ENCODE results near the gene RICTOR.

Gene RICTOR

GRCh38 chr5:39108987-39109386 lies 34.8 kb upstream of the RICTOR start:
- no peak for DNase-seq (ENCODE audit: low read depth)
- TF ChIP-seq CTCF (IDR thresholded peaks at IDR 0.05; ENCODE audit: control insufficient read depth, extremely low read depth, insufficient read depth), result no peak
- no peak overlapping the region for H3K4me3 ChIP-seq (ENCODE audit: low read depth, low read length)

- H3K4me3 ChIP-seq (ENCODE audit: low read depth, low read length), result no peak overlapping the region
- no peak for TF ChIP-seq CTCF (IDR thresholded peaks at IDR 0.05; ENCODE audit: control insufficient read depth, extremely low read depth, insufficient read depth)
- no peak for DNase-seq (ENCODE audit: low read depth)
These were observed 33.2 kb upstream of the RICTOR start for GRCh38 chr5:39107350-39107749.

- no peak overlapping the region for H3K4me3 ChIP-seq (ENCODE audit: low read depth, low read length)
- TF ChIP-seq CTCF (IDR thresholded peaks at IDR 0.05; ENCODE audit: control insufficient read depth, extremely low read depth, insufficient read depth), result no peak
- no peak for DNase-seq (ENCODE audit: low read depth)
These were observed 32.1 kb upstream of the RICTOR start for GRCh38 chr5:39106322-39106721.

GRCh38 chr5:39104221-39104620 lies 30.0 kb upstream of the RICTOR start:
- H3K4me3 ChIP-seq (ENCODE audit: low read depth, low read length), result no peak overlapping the region
- TF ChIP-seq CTCF (IDR thresholded peaks at IDR 0.05; ENCODE audit: control insufficient read depth, extremely low read depth, insufficient read depth), result no peak
- no peak for DNase-seq (ENCODE audit: low read depth)

GRCh38 chr5:39102684-39103155 lies 28.5 kb upstream of the RICTOR start:
- TF ChIP-seq CTCF (IDR thresholded peaks at IDR 0.05; ENCODE audit: control insufficient read depth, extremely low read depth, insufficient read depth), result no peak
- no peak for DNase-seq (ENCODE audit: low read depth)
- no peak overlapping the region for H3K4me3 ChIP-seq (ENCODE audit: low read depth, low read length)

- H3K4me3 ChIP-seq (ENCODE audit: low read depth, low read length), result no peak overlapping the region
- no peak for DNase-seq (ENCODE audit: low read depth)
- no peak for TF ChIP-seq CTCF (IDR thresholded peaks at IDR 0.05; ENCODE audit: control insufficient read depth, extremely low read depth, insufficient read depth)
These were observed 26.7 kb upstream of the RICTOR start for GRCh38 chr5:39100851-39101396.

GRCh38 chr5:39100301-39100850 lies 26.2 kb upstream of the RICTOR start:
- no peak overlapping the region for H3K4me3 ChIP-seq (ENCODE audit: low read depth, low read length)
- no peak for DNase-seq (ENCODE audit: low read depth)
- TF ChIP-seq CTCF (IDR thresholded peaks at IDR 0.05; ENCODE audit: control insufficient read depth, extremely low read depth, insufficient read depth), result no peak

Data from LNCaP clone FGC (cell line).